ENCODE measurements around the gene ARHGAP36.

The ARHGAP36 gene

GRCh38 chrX:131072871-131073571 is 14.9 kb downstream of the ARHGAP36 start:
- DNase-seq, result no peak

- no peak for DNase-seq
Measured at GRCh38 chrX:131073607-131074006, 15.5 kb downstream of the ARHGAP36 start.

- DNase-seq, result no peak
Measured at GRCh38 chrX:131081772-131082740, 23.9 kb downstream of the ARHGAP36 start.

- no peak for DNase-seq
Measured at GRCh38 chrX:131083510-131084142, 25.5 kb downstream of the ARHGAP36 start.

- no peak for DNase-seq
Measured at GRCh38 chrX:131084145-131084544, 26.0 kb downstream of the ARHGAP36 start.

GRCh38 chrX:131136776-131137175 is 78.6 kb downstream of the ARHGAP36 start:
- DNase-seq, result no peak

- no peak for DNase-seq
Measured at GRCh38 chrX:131139072-131139471, 80.9 kb downstream of the ARHGAP36 start.

All from NCI-H1092 (cell line).